GM19023 (cell line): Measurements from ENCODE around the gene LGR4.
A peak's percentile ranks its signal among the peaks of the same experiment; 100 is the strongest.

Source experiments
- ATAC-seq: cut with Tn5 transposase; IDR thresholded peaks from one replicate; pipeline ENCODE4 v1.9.1; 2021; ENCODE audit warnings: mild to moderate bottlenecking, moderate library complexity; ENCODE audit not compliant: unreplicated experiment

The LGR4 gene

GRCh38 chr11:27485930-27486773 is 13.6 kb upstream of the LGR4 start:
- ATAC-seq, result no peak

GRCh38 chr11:27482793-27483192 is 10.2 kb upstream of the LGR4 start:
- no peak for ATAC-seq

GRCh38 chr11:27481992-27482391 is 9.4 kb upstream of the LGR4 start:
- no peak for ATAC-seq

GRCh38 chr11:27477831-27478230 is 5.2 kb upstream of the LGR4 start:
- no peak for ATAC-seq

GRCh38 chr11:27477243-27477642 is 4.7 kb upstream of the LGR4 start:
- no peak for ATAC-seq

GRCh38 chr11:27475622-27476021 is 3.0 kb upstream of the LGR4 start:
- ATAC-seq, result no peak

GRCh38 chr11:27473017-27473406 is 422 bp upstream of the LGR4 start:
- ATAC-seq, result no peak

GRCh38 chr11:27471589-27472397 is 797 bp downstream of the LGR4 start:
- ATAC-seq, result peak; percentile 50

GRCh38 chr11:27470826-27471588 is 1.6 kb downstream of the LGR4 start:
- no peak for ATAC-seq

- ATAC-seq, result no peak
These were observed 2.4 kb downstream of the LGR4 start for GRCh38 chr11:27470166-27470565.

- no peak for ATAC-seq
These were observed 3.4 kb downstream of the LGR4 start for GRCh38 chr11:27468995-27469695.

- ATAC-seq, result no peak
These were observed 4.2 kb downstream of the LGR4 start for GRCh38 chr11:27468209-27468994.

- ATAC-seq, result no peak
These were observed 5.2 kb downstream of the LGR4 start for GRCh38 chr11:27467181-27467913.

GRCh38 chr11:27466363-27466762 is 6.2 kb downstream of the LGR4 start:
- no peak for ATAC-seq

- ATAC-seq, result no peak
These were observed 7.0 kb downstream of the LGR4 start for GRCh38 chr11:27465629-27466028.

- ATAC-seq, result no peak
These were observed 7.7 kb downstream of the LGR4 start for GRCh38 chr11:27464909-27465308.

GRCh38 chr11:27464289-27464696 is 8.3 kb downstream of the LGR4 start:
- no peak for ATAC-seq

- ATAC-seq, result no peak
These were observed 10.0 kb downstream of the LGR4 start for GRCh38 chr11:27462543-27462942.
